SU-DHL-6 (cell line): ENCODE data around the gene ANO2.

ENCODE experiments used
- EZH2phosphoT487 ChIP-seq: fragments of 200-600 bp; sonication (generic), shearing (Covaris generic); conservative IDR thresholded peaks from 2 replicates; pipeline ENCODE4 v1.6.1; 2018; ENCODE audit warnings: mild to moderate bottlenecking, antibody characterized with exemption, low read length, moderate library complexity, mixed read lengths
- TF ChIP-seq, protein P1 (sequence below): fragments of 200-600 bp; sonication (generic); IDR thresholded peaks from one replicate; pipeline ENCODE4 v1.5.1; 2017; ENCODE audit warnings: antibody characterized with exemption, mild to moderate bottlenecking, low read length, moderate library complexity; ENCODE audit not compliant: insufficient read depth, poor library complexity, severe bottlenecking

DNA sequence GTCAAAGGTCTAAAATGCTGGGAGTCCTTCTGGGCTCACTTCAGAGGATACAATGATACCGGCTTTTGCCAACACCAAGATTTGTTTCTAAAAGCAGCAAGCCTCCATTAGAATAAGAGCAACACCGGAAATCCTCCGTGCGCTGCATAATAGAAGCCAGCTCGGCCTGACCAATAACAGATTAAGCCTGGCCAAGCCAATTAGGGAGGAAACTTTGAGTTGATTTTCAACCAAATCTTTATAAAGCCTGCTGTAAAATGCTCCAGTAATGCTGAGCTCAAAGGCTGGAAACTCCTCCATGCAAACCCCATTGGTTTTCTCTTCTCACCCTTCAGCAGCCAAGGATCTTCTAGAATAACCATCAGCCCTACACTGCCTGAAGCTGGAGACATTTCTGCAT lies 363.0 kb downstream of the ANO2 start:
- TF ChIP-seq, protein P1, sequence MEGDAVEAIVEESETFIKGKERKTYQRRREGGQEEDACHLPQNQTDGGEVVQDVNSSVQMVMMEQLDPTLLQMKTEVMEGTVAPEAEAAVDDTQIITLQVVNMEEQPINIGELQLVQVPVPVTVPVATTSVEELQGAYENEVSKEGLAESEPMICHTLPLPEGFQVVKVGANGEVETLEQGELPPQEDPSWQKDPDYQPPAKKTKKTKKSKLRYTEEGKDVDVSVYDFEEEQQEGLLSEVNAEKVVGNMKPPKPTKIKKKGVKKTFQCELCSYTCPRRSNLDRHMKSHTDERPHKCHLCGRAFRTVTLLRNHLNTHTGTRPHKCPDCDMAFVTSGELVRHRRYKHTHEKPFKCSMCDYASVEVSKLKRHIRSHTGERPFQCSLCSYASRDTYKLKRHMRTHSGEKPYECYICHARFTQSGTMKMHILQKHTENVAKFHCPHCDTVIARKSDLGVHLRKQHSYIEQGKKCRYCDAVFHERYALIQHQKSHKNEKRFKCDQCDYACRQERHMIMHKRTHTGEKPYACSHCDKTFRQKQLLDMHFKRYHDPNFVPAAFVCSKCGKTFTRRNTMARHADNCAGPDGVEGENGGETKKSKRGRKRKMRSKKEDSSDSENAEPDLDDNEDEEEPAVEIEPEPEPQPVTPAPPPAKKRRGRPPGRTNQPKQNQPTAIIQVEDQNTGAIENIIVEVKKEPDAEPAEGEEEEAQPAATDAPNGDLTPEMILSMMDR: no peak
- TF ChIP-seq EZH2phosphoT487: no peak
